Loucy (cell line): ENCODE results near the gene GULP1.

ENCODE experiments used
- CTCF ChIP-seq: fragments of 200-600 bp; sonication (generic); conservative IDR thresholded peaks from 2 replicates; pipeline ENCODE4 v1.5.1; 2014; ENCODE audit warnings: mild to moderate bottlenecking, antibody characterized with exemption, low read length
- EZH2phosphoT487 ChIP-seq: fragments of 200-600 bp; IDR thresholded peaks from 2 replicates; pipeline ENCODE4 v1.6.1; 2018; ENCODE audit warnings: antibody characterized with exemption, mild to moderate bottlenecking, moderate library complexity, borderline replicate concordance

DNA sequence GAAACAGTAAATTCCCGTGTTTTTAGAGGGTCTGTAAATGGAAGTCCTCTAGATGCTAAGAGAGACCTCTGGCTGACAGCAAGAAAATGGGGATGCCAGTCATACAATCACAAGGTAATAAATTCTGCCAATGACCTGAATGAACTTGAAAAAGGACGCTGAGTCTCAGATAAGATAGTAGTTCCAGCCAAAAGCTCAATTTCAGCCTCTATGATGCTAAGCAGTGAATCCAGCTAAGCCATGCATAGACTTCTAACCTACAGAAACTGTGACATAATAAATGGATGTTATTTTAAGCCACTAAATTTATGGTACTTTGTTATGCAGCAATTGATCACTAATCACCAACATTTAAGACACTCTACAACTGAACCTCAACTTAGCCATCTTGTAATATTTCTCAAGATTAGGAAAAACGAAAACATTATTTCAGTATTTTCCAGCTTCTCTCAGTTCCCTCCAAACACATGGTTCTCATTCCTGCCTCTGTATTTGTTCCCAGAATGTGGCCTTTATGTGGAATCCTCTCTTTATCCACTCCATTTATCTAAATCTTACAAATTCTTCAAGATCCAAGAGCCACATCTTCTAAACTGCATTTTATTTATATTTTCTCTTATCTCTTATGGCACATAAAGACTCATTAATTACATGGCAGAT lies 331.1 kb downstream of the GULP1 start:
- TF ChIP-seq CTCF (no peak), EZH2phosphoT487 (no peak)
